Trophoblast cell (in vitro differentiated cells and primary cell): ENCODE data around the gene APOL1.
"Not testable (repeated sequence)": the region's sequence is repeated elsewhere in the genome, so short reads cannot be mapped to it uniquely, and the experiment has no call there.

Experiments
- DNase-seq, 2 donors: peaks; one replicate each; pipeline ENCODE4 v3.0.0-alpha.2; 2016
- H2AFZ ChIP-seq: 2 replicates; pipeline ENCODE4 v1.6.1; 2013; ENCODE audit warnings: low read length, moderate library complexity, mild to moderate bottlenecking; ENCODE audit not compliant: insufficient read depth, poor library complexity
- H2AK5ac ChIP-seq: 2 replicates; pipeline ENCODE4 v1.6.1; 2013; ENCODE audit warnings: mild to moderate bottlenecking, low read length
- H2BK120ac ChIP-seq: 2 replicates; pipeline ENCODE4 v1.6.1; 2013; ENCODE audit warnings: low read length, mild to moderate bottlenecking, moderate library complexity; ENCODE audit not compliant: insufficient read depth, poor library complexity
- H2BK12ac ChIP-seq: 2 replicates; pipeline ENCODE4 v1.6.1; 2013; ENCODE audit warnings: mild to moderate bottlenecking, low read length, moderate library complexity
- H2BK5ac ChIP-seq: 2 replicates; pipeline ENCODE4 v1.6.1; 2013; ENCODE audit warnings: low read length, low read depth, moderate library complexity, mild to moderate bottlenecking; ENCODE audit not compliant: poor library complexity
- H3K14ac ChIP-seq: 2 replicates; pipeline ENCODE4 v1.6.1; 2013; ENCODE audit warnings: mild to moderate bottlenecking, low read length
- H3K18ac ChIP-seq: 2 replicates; pipeline ENCODE4 v1.6.1; 2013; ENCODE audit warnings: mild to moderate bottlenecking, low read length
- H3K23ac ChIP-seq: 2 replicates; pipeline ENCODE4 v1.6.1; 2013; ENCODE audit warnings: low read length
- H3K27ac ChIP-seq: 2 replicates; pipeline ENCODE4 v1.5.1; 2013; ENCODE audit warnings: low read depth, mild to moderate bottlenecking, inconsistent platforms, low read length, moderate library complexity
- H3K27me3 ChIP-seq: 2 replicates; pipeline ENCODE4 v1.6.1; 2013; ENCODE audit warnings: inconsistent platforms, mild to moderate bottlenecking, low read length, moderate library complexity; ENCODE audit not compliant: insufficient read depth
- H3K36me3 ChIP-seq, 2 experiments: 1 replicate in 1 of 2; 2 replicates in 1 of 2; pipeline ENCODE4 v1.6.1; 2013; ENCODE audit warnings: low read length in 2 of 2, mild to moderate bottlenecking in 2 of 2, moderate library complexity in 1 of 2; ENCODE audit not compliant: insufficient read depth in 2 of 2, control insufficient read depth in 1 of 2
- H3K4ac ChIP-seq: 2 replicates; pipeline ENCODE4 v1.6.1; 2013; ENCODE audit warnings: low read depth, mild to moderate bottlenecking, low read length, moderate library complexity
- H3K4me1 ChIP-seq, 2 experiments: 1 replicate in 1 of 2; 2 replicates in 1 of 2; pipeline ENCODE4 v1.6.1; 2013; ENCODE audit warnings: low read length in 2 of 2, mild to moderate bottlenecking in 2 of 2, moderate library complexity in 1 of 2; ENCODE audit not compliant: insufficient read depth in 2 of 2, control insufficient read depth in 1 of 2
- H3K4me2 ChIP-seq: 2 replicates; pipeline ENCODE4 v1.6.1; 2013; ENCODE audit warnings: inconsistent platforms, mild to moderate bottlenecking, low read length, moderate library complexity
- H3K4me3 ChIP-seq: 2 replicates; pipeline ENCODE4 v1.5.1; 2013; ENCODE audit warnings: mild to moderate bottlenecking, low read depth, low read length, inconsistent platforms
- H3K79me1 ChIP-seq: one replicate; pipeline ENCODE4 v1.6.1; 2013; ENCODE audit warnings: low read length
- H3K79me2 ChIP-seq: 2 replicates; pipeline ENCODE4 v1.6.1; 2013; ENCODE audit warnings: low read length, mild to moderate bottlenecking; ENCODE audit not compliant: control insufficient read depth, insufficient read depth, poor library complexity
- H3K9ac ChIP-seq: 2 replicates; pipeline ENCODE4 v1.6.1; 2013; ENCODE audit warnings: mild to moderate bottlenecking, low read length
- H3K9me3 ChIP-seq: 2 replicates; pipeline ENCODE4 v1.6.1; 2013; ENCODE audit warnings: low read depth, mild to moderate bottlenecking, control low read depth, inconsistent platforms, low read length; ENCODE audit not compliant: insufficient read depth
- H4K12ac ChIP-seq: 2 replicates; pipeline ENCODE4 v1.6.1; 2013; ENCODE audit warnings: low read depth, mild to moderate bottlenecking, low read length, moderate library complexity
- H4K8ac ChIP-seq: 2 replicates; pipeline ENCODE4 v1.6.1; 2013; ENCODE audit warnings: low read depth, mild to moderate bottlenecking, low read length, moderate library complexity
- H4K91ac ChIP-seq: one replicate; pipeline ENCODE4 v1.6.1; 2013; ENCODE audit warnings: low read depth, mild to moderate bottlenecking, low read length, moderate library complexity
- WGBS: extraction: QIAGEN DNeasy Blood & Tissue Kit; methylation state at CpG from one replicate; pipeline ENCODE4 v1.1.7; 2013; ENCODE audit warnings: missing lambda C conversion rate; ENCODE audit not compliant: insufficient read length, insufficient coverage; ENCODE audit errors: extremely low coverage; 5-methylcytosine and 5-hydroxymethylcytosine counted together

APOL1 gene

GRCh38 chr22:36250292-36250960 is 2.5 kb upstream of the APOL1 start:
- H3K79me1 ChIP-seq, H3K4me3 ChIP-seq, H3K18ac ChIP-seq, H3K9me3 ChIP-seq, H3K36me3 ChIP-seq, H4K91ac ChIP-seq, H3K14ac ChIP-seq, H2AFZ ChIP-seq, H3K27me3 ChIP-seq, H2BK120ac ChIP-seq, H3K27ac ChIP-seq, H2BK12ac ChIP-seq, H2AK5ac ChIP-seq, H4K8ac ChIP-seq, DNase-seq, H2BK5ac ChIP-seq, H3K4me1 ChIP-seq, H4K12ac ChIP-seq, H3K79me2 ChIP-seq, H3K4ac ChIP-seq, H3K4me2 ChIP-seq, H3K23ac ChIP-seq, H3K9ac ChIP-seq: not testable (repeated sequence)
- no CpG with 5 or more reads among the region's 24 CpGs for WGBS

GRCh38 chr22:36251979-36252608 is 839 bp upstream of the APOL1 start:
- H3K27me3 ChIP-seq, H3K79me2 ChIP-seq, DNase-seq, H2AFZ ChIP-seq, H2BK120ac ChIP-seq, H4K8ac ChIP-seq, H2BK12ac ChIP-seq, H3K4me3 ChIP-seq, H3K23ac ChIP-seq, H3K4ac ChIP-seq, H4K12ac ChIP-seq, H3K27ac ChIP-seq, H4K91ac ChIP-seq, H2BK5ac ChIP-seq, H3K79me1 ChIP-seq, H3K4me1 ChIP-seq, H3K9me3 ChIP-seq, H2AK5ac ChIP-seq, H3K14ac ChIP-seq, H3K36me3 ChIP-seq, H3K18ac ChIP-seq, H3K4me2 ChIP-seq, H3K9ac ChIP-seq: not testable (repeated sequence)
- WGBS = no CpG with 5 or more reads among the region's 7 CpGs

- no peak overlapping the region for H3K9ac ChIP-seq
- H4K91ac ChIP-seq = no peak overlapping the region
- H2BK12ac ChIP-seq = no peak overlapping the region
- no peak overlapping the region for H3K4ac ChIP-seq
- WGBS = no CpG with 5 or more reads among the region's 7 CpGs
- H3K27me3 ChIP-seq = no peaks in the 10 kb centered on the region
- H3K18ac ChIP-seq = no peak overlapping the region
- H3K4me2 ChIP-seq = no peak overlapping the region
- peaks cover 0 to 2% of the 10 kb centered on the region in 2 experiments for H3K4me1 ChIP-seq
- H3K23ac ChIP-seq = no peak overlapping the region
- H4K8ac ChIP-seq = no peak overlapping the region
- no peak overlapping the region for H2BK5ac ChIP-seq
- H3K27ac ChIP-seq = no peak overlapping the region
- H3K79me1 ChIP-seq = no peaks in the 10 kb centered on the region
- no peak overlapping the region for H3K14ac ChIP-seq
- H2AFZ ChIP-seq = no peak overlapping the region
- H2BK120ac ChIP-seq = no peak overlapping the region
- H4K12ac ChIP-seq = no peak overlapping the region
- no peaks in the 10 kb centered on the region for H3K36me3 ChIP-seq
- no peak overlapping the region for H3K4me3 ChIP-seq
- DNase-seq = no peak
- H2AK5ac ChIP-seq = no peak overlapping the region
- no peaks in the 10 kb centered on the region for H3K9me3 ChIP-seq
- H3K79me2 ChIP-seq = no peaks in the 10 kb centered on the region
These were observed 874 bp downstream of the APOL1 start for GRCh38 chr22:36253523-36254490.

GRCh38 chr22:36255572-36255971 is 2.6 kb downstream of the APOL1 start:
- not testable (repeated sequence) for H3K79me1 ChIP-seq, H3K4me3 ChIP-seq, H2AFZ ChIP-seq, H2AK5ac ChIP-seq, H2BK120ac ChIP-seq, H3K14ac ChIP-seq, H2BK5ac ChIP-seq, H3K27me3 ChIP-seq, H4K91ac ChIP-seq, H3K9ac ChIP-seq, H3K9me3 ChIP-seq, H3K18ac ChIP-seq, H2BK12ac ChIP-seq, H3K79me2 ChIP-seq, DNase-seq, H3K36me3 ChIP-seq, H4K12ac ChIP-seq, H3K4ac ChIP-seq, H3K27ac ChIP-seq, H3K23ac ChIP-seq, H3K4me1 ChIP-seq, H3K4me2 ChIP-seq, H4K8ac ChIP-seq
- WGBS = no CpG with 5 or more reads among the region's 5 CpGs
